HepG2 (cell line): ENCODE results near the gene CELF6. TPM values are rescaled to one million over a fixed set of nuclear protein-coding genes. Genes with fewer than 3 reads are reported as not detected.

ENCODE experiments used
- ATAC-seq: fragments of 200-7000 bp; cut with Tn5 transposase; 3 replicates; pipeline ENCODE4 v1.9.1; 2020; ENCODE audit warnings: mild to moderate bottlenecking, moderate library complexity
- BruUV-seq: library from RNA; stranded (reverse); fragments of 400-500 nt; replicated peaks from 2 replicates; lab custom pipeline; 2021; lab: Mats Ljungman, UMichigan
- CTCF ChIA-PET: fragments of 300-600 bp; formaldehyde crosslinking; extraction: SDS; loops from one replicate; lab custom pipeline; 2021; ENCODE audit warnings: low total read pairs, inconsistent platforms, low intra/inter-chr PET ratio; lab: Yijun Ruan, JAX
- POLR2A ChIA-PET: fragments of 350-600 bp; sonication (Branson Sonifier 250); formaldehyde crosslinking; loops from one replicate; lab custom pipeline; 2020; ENCODE audit warnings: antibody characterized with exemption, inconsistent platforms; lab: Yijun Ruan, JAX
- DNase-seq: peaks from one replicate; pipeline ENCODE4 v3.0.0-alpha.2; 2015; ENCODE audit warnings: low spot score
- FAIRE-seq: peaks from 3 replicates; lab custom pipeline; 2011; peaks lifted over from hg19 to GRCh38; lab: Jason Lieb, UNC
- H2AFZ ChIP-seq: one replicate; pipeline ENCODE4 v1.6.1; 2011; ENCODE audit warnings: low read length, inconsistent platforms
- H3K27ac ChIP-seq: fragments of 300-600 bp; 3 replicates; pipeline ENCODE4 v1.8.0; 2011; ENCODE audit warnings: mixed run types, mild to moderate bottlenecking, mixed read lengths, low read length, inconsistent platforms; ENCODE audit not compliant: insufficient read depth; ENCODE audit errors: extremely low read length
- H3K27me3 ChIP-seq, 2 experiments: fragments of 200-600 bp in 1 of 2; 2 replicates in 1 of 2; 3 replicates in 1 of 2; pipeline versions ENCODE4 v1.6.0 to v1.8.0; 2011; ENCODE audit warnings: low read length in 2 of 2, mild to moderate bottlenecking in 2 of 2, moderate library complexity in 2 of 2, inconsistent platforms in 1 of 2; ENCODE audit not compliant: insufficient read depth in 2 of 2, control insufficient read depth in 1 of 2
- H3K36me3 ChIP-seq, 2 experiments: fragments of 200-600 bp in 1 of 2; replicated peaks in 1 of 2; 2 replicates in 1 of 2; 3 replicates in 1 of 2; pipeline versions ENCODE4 v1.5.1 to v1.8.0; 2011; ENCODE audit warnings: low read length in 2 of 2, inconsistent platforms in 1 of 2; ENCODE audit not compliant: insufficient read depth in 2 of 2, control insufficient read depth in 1 of 2
- H3K4me1 ChIP-seq: 2 replicates; pipeline ENCODE4 v1.5.1; 2012; ENCODE audit warnings: low read length, inconsistent platforms; ENCODE audit not compliant: insufficient read depth
- H3K4me2 ChIP-seq: 2 replicates; pipeline ENCODE4 v1.6.0; 2011; ENCODE audit warnings: low read depth, low read length, inconsistent platforms
- H3K4me3 ChIP-seq, 3 experiments: fragments of 200-600 bp in 1 of 3; sonication (generic), shearing (Covaris generic) in 1 of 3; replicated peaks in 1 of 3; 2 replicates each; pipeline ENCODE4 v1.5.1; 2011 to 2016; ENCODE audit warnings: low read length in 3 of 3, inconsistent platforms in 2 of 3, low read depth in 2 of 3, mild to moderate bottlenecking in 2 of 3, control low read depth in 1 of 3, mixed read lengths in 1 of 3; ENCODE audit not compliant: insufficient read depth in 1 of 3
- H3K79me2 ChIP-seq: one replicate; pipeline ENCODE4 v1.6.1; 2011; ENCODE audit warnings: low read length, inconsistent platforms; ENCODE audit not compliant: insufficient read depth
- H3K9ac ChIP-seq: 2 replicates; pipeline ENCODE4 v1.6.0; 2011; ENCODE audit warnings: mild to moderate bottlenecking, low read depth, low read length, inconsistent platforms; ENCODE audit not compliant: insufficient read depth
- H3K9me3 ChIP-seq: 2 replicates; pipeline ENCODE4 v1.5.1; 2012; ENCODE audit warnings: mild to moderate bottlenecking, low read length
- H4K20me1 ChIP-seq: 2 replicates; pipeline ENCODE4 v1.6.0; 2011; ENCODE audit warnings: inconsistent platforms, mild to moderate bottlenecking, low read length, moderate library complexity; ENCODE audit not compliant: insufficient read depth
- BRD4 ChIP-seq: sonication (generic); formaldehyde crosslinking; IDR thresholded peaks from 2 replicates; pipeline ENCODE4 v1.4.0; 2020; ENCODE audit warnings: missing genetic modification reagents
- HMGA1 ChIP-seq: sonication (generic); formaldehyde crosslinking; conservative IDR thresholded peaks from 2 replicates; pipeline ENCODE4 v1.4.0; 2020; ENCODE audit warnings: missing genetic modification reagents
- HNRNPK ChIP-seq: fragments of 200-400 bp; formaldehyde crosslinking; IDR thresholded peaks from 2 replicates; pipeline ENCODE4 v1.6.1; 2018; ENCODE audit warnings: low read length, low read depth, moderate library complexity, mild to moderate bottlenecking; ENCODE audit not compliant: poor library complexity, severe bottlenecking
- KAT7 ChIP-seq: IDR thresholded peaks from 2 replicates; pipeline ENCODE4 v1.6.1; 2018; ENCODE audit warnings: borderline replicate concordance, missing compliant biosample characterization
- NFKB2 ChIP-seq: sonication (generic); formaldehyde crosslinking; IDR thresholded peaks from 2 replicates; pipeline ENCODE4 v1.4.0; 2020; ENCODE audit warnings: missing genetic modification reagents, borderline replicate concordance
- NPAS2 ChIP-seq: sonication (generic); formaldehyde crosslinking; IDR thresholded peaks from 2 replicates; pipeline ENCODE4 v1.8.0; 2022; ENCODE audit warnings: mild to moderate bottlenecking, missing genetic modification reagents, borderline replicate concordance
- PBX3 ChIP-seq: sonication (generic); formaldehyde crosslinking; IDR thresholded peaks from 2 replicates; pipeline ENCODE4 v1.8.1; 2023; ENCODE audit warnings: missing genetic modification reagents, inconsistent platforms, borderline replicate concordance
- TMF1 ChIP-seq: sonication (generic); formaldehyde crosslinking; IDR thresholded peaks from 2 replicates; pipeline ENCODE4 v1.8.1; 2022; ENCODE audit warnings: low read depth, missing genetic modification reagents
- ZBTB14 ChIP-seq: sonication (generic); formaldehyde crosslinking; IDR thresholded peaks from 2 replicates; pipeline ENCODE4 v1.4.0; 2020; ENCODE audit warnings: missing genetic modification reagents
- ZBTB46 ChIP-seq: sonication (generic); formaldehyde crosslinking; IDR thresholded peaks from 2 replicates; pipeline ENCODE4 v1.4.0; 2020; ENCODE audit warnings: mild to moderate bottlenecking, missing genetic modification reagents, borderline replicate concordance
- ZC3H13 ChIP-seq: sonication (generic); formaldehyde crosslinking; IDR thresholded peaks from 2 replicates; pipeline ENCODE4 v1.8.1; 2023; ENCODE audit warnings: mild to moderate bottlenecking, missing genetic modification reagents, moderate library complexity
- ZNF354B ChIP-seq: sonication (generic); formaldehyde crosslinking; IDR thresholded peaks from 2 replicates; pipeline ENCODE4 v1.8.0; 2022; ENCODE audit warnings: mild to moderate bottlenecking, missing genetic modification reagents
- ZNF577 ChIP-seq: sonication (generic); formaldehyde crosslinking; IDR thresholded peaks from 2 replicates; pipeline ENCODE4 v1.4.0; 2020; ENCODE audit warnings: mild to moderate bottlenecking, low read depth, missing genetic modification reagents, borderline replicate concordance
- ZNF746 ChIP-seq: sonication (generic); formaldehyde crosslinking; IDR thresholded peaks from 2 replicates; pipeline ENCODE4 v1.8.0; 2022; ENCODE audit warnings: mild to moderate bottlenecking, missing genetic modification reagents
- ZNF776 ChIP-seq: sonication (generic); formaldehyde crosslinking; IDR thresholded peaks from 2 replicates; pipeline ENCODE4 v1.4.0; 2020; ENCODE audit warnings: mild to moderate bottlenecking, missing genetic modification reagents
- ZNF777 ChIP-seq: sonication (generic); formaldehyde crosslinking; IDR thresholded peaks from 2 replicates; pipeline ENCODE4 v1.4.0; 2020; ENCODE audit warnings: missing genetic modification reagents
- WGBS: methylation state at CpG from one replicate; pipeline ENCODE4 v1.1.6; 2017; ENCODE audit warnings: low lambda C conversion rate; 5-methylcytosine and 5-hydroxymethylcytosine counted together
- in situ Hi-C: cut with HindIII; loops from 2 replicates; pipeline ENCODE4 v1.10.0; 2017; ENCODE audit warnings: low pct_unique_long_range_greater_than_20kb; ENCODE audit not compliant: extremely low pct_ligation_motif_present
- intact Hi-C: fragments of 100-400 bp; cut with micrococcal nuclease; formaldehyde crosslinking; loops from one replicate; pipeline ENCODE4 v1.10.0; 2022; ENCODE audit not compliant: unreplicated experiment
- polyA plus RNA-seq, 8 experiments: library from polyadenylated mRNA; depleted of rRNA in 3 of 8; stranded (reverse) in 7 of 8; unstranded in 1 of 8; fragments of >200 nt; fragmentation: Illumina TruSeq in 4 of 8; extraction: Trizol in 4 of 8; gene quantifications; 2 replicates each; pipeline versions ENCODE4 v1.2.1 to v1.2.3, GENCODE V29; 2011 to 2016; ENCODE audit warnings: low read depth in 4 of 8, missing spikeins in 1 of 8, mixed read lengths in 1 of 8; ENCODE audit not compliant: insufficient read depth in 1 of 8
- total RNA-seq, 5 experiments: library from RNA; depleted of rRNA; stranded (reverse); fragments of >200 nt; fragmentation: Illumina TruSeq; extraction: Trizol; gene quantifications; 2 replicates each; pipeline ENCODE4 v1.2.3, GENCODE V29; 2016; ENCODE audit warnings: low read depth in 1 of 5

Gene CELF6
- total and polyA plus RNA-seq, 2 of the 13 experiments (the other 11 are each of a cell fraction or from before 2014, with no cell fraction given): 0.49 to 0.94 TPM

- no peak for TF ChIP-seq ZBTB46 (CRISPR knock-in tag)
- TF ChIP-seq BRD4 (CRISPR knock-in tag): no peak
- TF ChIP-seq TMF1: no peak
- TF ChIP-seq ZNF776 (CRISPR knock-in tag): no peak
Measured at GRCh38 chr15:72289597-72290325, 30.2 kb downstream of the CELF6 start (continued).

GRCh38 chr15:72288796-72289596 is 31.0 kb downstream of the CELF6 start:
- POLR2A ChIA-PET: no interaction called here
- in situ Hi-C loops: loop anchor here (5.0 kb wide), 1 partner anchor 87 kb away; no protein-coding TSS in a partner anchor
- CTCF ChIA-PET: no interaction called here
- Histone ChIP-seq H2AFZ (no peak overlapping the region), H3K9me3 (no peaks in the 10 kb centered on the region), H3K4me3 (no peak overlapping the region), H3K27ac (no peak overlapping the region), H3K79me2 (no peaks in the 10 kb centered on the region), H3K4me2 (no peak overlapping the region), H4K20me1 (no peaks in the 10 kb centered on the region), H3K4me1 (0 out of 2 replicates have a peak, but pooled peaks cover 8% of the 10 kb centered on the region), H3K9ac (no peak overlapping the region), H3K27me3 (no peaks in the 10 kb centered on the region), H3K36me3 (no peaks in the 10 kb centered on the region)
- no peak for DNase-seq
- WGBS: 92% methylated on average over 26 of the region's 49 CpGs
- intact Hi-C loops: no loop called here
- ATAC-seq: no peak
- BruUV-seq: no TSS peak
- FAIRE-seq: no peak
- TF ChIP-seq ZNF746 (CRISPR knock-in tag) (no peak), HMGA1 (no peak), ZNF354B (CRISPR knock-in tag) (no peak), ZBTB14 (CRISPR knock-in tag) (no peak), NPAS2 (CRISPR knock-in tag) (no peak), KAT7 (CRISPR knock-in tag) (no peak), ZNF577 (no peak), HNRNPK (no peak), NFKB2 (CRISPR knock-in tag) (no peak), ZNF777 (no peak), ZC3H13 (no peak), PBX3 (CRISPR knock-in tag) (no peak)
